WI38 (cell line): ENCODE results near the gene TTLL13.
"Not testable (repeated sequence)": the region's sequence is repeated elsewhere in the genome, so short reads cannot be mapped to it uniquely, and the experiment has no call there.

Experiments used
- H3K4me3 ChIP-seq: 2 replicates; pipeline ENCODE4 v1.5.1; 2011; ENCODE audit warnings: low read depth, mild to moderate bottlenecking, control low read depth, low read length
- CTCF ChIP-seq: IDR thresholded peaks from 2 replicates; pipeline ENCODE4 v1.5.1; 2012; ENCODE audit warnings: low read depth, mild to moderate bottlenecking, control low read depth, low read length

TTLL13 gene

GRCh38 chr15:90291679-90292356, 42.5 kb downstream of the TTLL13 start:
- H3K4me3 ChIP-seq = no peak overlapping the region
- no peak for TF ChIP-seq CTCF

GRCh38 chr15:90293040-90293810, 43.9 kb downstream of the TTLL13 start:
- TF ChIP-seq CTCF = peak; percentile 76
- H3K4me3 ChIP-seq = not testable (repeated sequence)

GRCh38 chr15:90294159-90294558, 44.8 kb downstream of the TTLL13 start:
- H3K4me3 ChIP-seq = no peak overlapping the region
- no peak for TF ChIP-seq CTCF

- no peak for TF ChIP-seq CTCF
- no peak overlapping the region for H3K4me3 ChIP-seq
Measured at GRCh38 chr15:90294601-90295269, 45.4 kb downstream of the TTLL13 start.

GRCh38 chr15:90295270-90295648, 45.9 kb downstream of the TTLL13 start:
- H3K4me3 ChIP-seq = no peak overlapping the region

GRCh38 chr15:90296316-90296884, 47.0 kb downstream of the TTLL13 start:
- not testable (repeated sequence) for H3K4me3 ChIP-seq

More at GRCh38 chr15:90295270-90295648, 45.9 kb downstream of the TTLL13 start:
- no peak for TF ChIP-seq CTCF

- no peak for TF ChIP-seq CTCF
- H3K4me3 ChIP-seq = no peak overlapping the region
Measured at GRCh38 chr15:90297021-90297420, 47.7 kb downstream of the TTLL13 start.
